ENCODE results near the gene ADIPOR1. TPM values are rescaled to one million over a fixed set of nuclear protein-coding genes. Genes with fewer than 3 reads are reported as not detected.
"Not testable (repeated sequence)": the region's sequence is repeated elsewhere in the genome, so short reads cannot be mapped to it uniquely, and the experiment has no call there.

ADIPOR1 gene
- total RNA-seq, 1 donor from 2014 or later, result 79.2 TPM

- intact Hi-C loops (cut with micrococcal nuclease), result no loop called here
- H3K4me1 Mint-ChIP-seq (ENCODE audit: low read depth), result peaks cover 11% of the 10 kb centered on the region
- peaks cover 53% of the 10 kb centered on the region for H3K36me3 Mint-ChIP-seq (ENCODE audit: low read depth)
- no peak for DNase-seq (ENCODE audit: low spot score)
- no peaks in the 10 kb centered on the region for H3K9me3 Mint-ChIP-seq
- no peak overlapping the region for H3K4me3 Mint-ChIP-seq (ENCODE audit: low read depth)
- H3K27ac Mint-ChIP-seq, result no peak overlapping the region
- no peaks in the 10 kb centered on the region for H3K27me3 Mint-ChIP-seq (ENCODE audit: low read depth)
Measured at GRCh38 chr1:202919615-202920014, 38.5 kb downstream of the ADIPOR1 start.

- Mint-ChIP-seq H3K36me3 (ENCODE audit: low read depth) (peaks cover 75% of the 10 kb centered on the region), H3K4me1 (ENCODE audit: low read depth) (peaks cover 8% of the 10 kb centered on the region), H3K27ac (no peak overlapping the region), H3K4me3 (ENCODE audit: low read depth) (no peak overlapping the region), H3K9me3 (no peaks in the 10 kb centered on the region), H3K27me3 (ENCODE audit: low read depth) (no peaks in the 10 kb centered on the region)
- intact Hi-C loops (cut with micrococcal nuclease), result no loop called here
- no peak for DNase-seq (ENCODE audit: low spot score)
Measured at GRCh38 chr1:202915146-202915545, 43.0 kb downstream of the ADIPOR1 start.

- H3K27me3 Mint-ChIP-seq (ENCODE audit: low read depth); H3K4me1 Mint-ChIP-seq (ENCODE audit: low read depth); intact Hi-C loops (cut with micrococcal nuclease); H3K27ac Mint-ChIP-seq; H3K9me3 Mint-ChIP-seq; H3K4me3 Mint-ChIP-seq (ENCODE audit: low read depth); DNase-seq (ENCODE audit: low spot score): not testable (repeated sequence)
- peaks cover 68% of the 10 kb centered on the region for H3K36me3 Mint-ChIP-seq (ENCODE audit: low read depth)
Measured at GRCh38 chr1:202912476-202912875, 45.6 kb downstream of the ADIPOR1 start.

GRCh38 chr1:202909494-202909893, 48.6 kb downstream of the ADIPOR1 start:
- Mint-ChIP-seq H3K27ac (no peak overlapping the region), H3K27me3 (ENCODE audit: low read depth) (no peaks in the 10 kb centered on the region), H3K4me1 (ENCODE audit: low read depth) (peaks cover 9% of the 10 kb centered on the region), H3K9me3 (no peaks in the 10 kb centered on the region), H3K36me3 (ENCODE audit: low read depth) (peaks cover 61% of the 10 kb centered on the region), H3K4me3 (ENCODE audit: low read depth) (no peak overlapping the region)
- intact Hi-C loops (cut with micrococcal nuclease), result no loop called here
- DNase-seq (ENCODE audit: low spot score), result no peak

- H3K27ac Mint-ChIP-seq, result no peak overlapping the region
Measured at GRCh38 chr1:202908998-202909397, 49.1 kb downstream of the ADIPOR1 start.

GRCh38 chr1:202905331-202905730, 52.8 kb downstream of the ADIPOR1 start:
- intact Hi-C loops (cut with micrococcal nuclease), result no loop called here
- no peak overlapping the region for H3K27ac Mint-ChIP-seq
- no peaks in the 10 kb centered on the region for H3K27me3 Mint-ChIP-seq (ENCODE audit: low read depth)
- no peak overlapping the region for H3K4me3 Mint-ChIP-seq (ENCODE audit: low read depth)
- peaks cover 45% of the 10 kb centered on the region for H3K36me3 Mint-ChIP-seq (ENCODE audit: low read depth)
- DNase-seq (ENCODE audit: low spot score), result no peak
- peaks cover 4% of the 10 kb centered on the region for H3K4me1 Mint-ChIP-seq (ENCODE audit: low read depth)
- H3K9me3 Mint-ChIP-seq, result no peaks in the 10 kb centered on the region

More at GRCh38 chr1:202908998-202909397, 49.1 kb downstream of the ADIPOR1 start:
- Mint-ChIP-seq H3K9me3 (no peaks in the 10 kb centered on the region), H3K4me3 (ENCODE audit: low read depth) (no peak overlapping the region), H3K4me1 (ENCODE audit: low read depth) (peaks cover 11% of the 10 kb centered on the region), H3K27me3 (ENCODE audit: low read depth) (no peaks in the 10 kb centered on the region), H3K36me3 (ENCODE audit: low read depth) (peaks cover 61% of the 10 kb centered on the region)
- DNase-seq (ENCODE audit: low spot score), result no peak
- intact Hi-C loops (cut with micrococcal nuclease), result no loop called here

GRCh38 chr1:202903808-202904207, 54.3 kb downstream of the ADIPOR1 start:
- H3K4me3 Mint-ChIP-seq (ENCODE audit: low read depth); DNase-seq (ENCODE audit: low spot score); H3K27ac Mint-ChIP-seq; H3K4me1 Mint-ChIP-seq (ENCODE audit: low read depth); intact Hi-C loops (cut with micrococcal nuclease); H3K27me3 Mint-ChIP-seq (ENCODE audit: low read depth); H3K9me3 Mint-ChIP-seq: not testable (repeated sequence)
- H3K36me3 Mint-ChIP-seq (ENCODE audit: low read depth), result peaks cover 39% of the 10 kb centered on the region

- Mint-ChIP-seq H3K27ac (no peak overlapping the region), H3K4me1 (ENCODE audit: low read depth) (peaks cover 4% of the 10 kb centered on the region), H3K27me3 (ENCODE audit: low read depth) (no peaks in the 10 kb centered on the region), H3K36me3 (ENCODE audit: low read depth) (peaks cover 44% of the 10 kb centered on the region), H3K4me3 (ENCODE audit: low read depth) (no peak overlapping the region), H3K9me3 (no peaks in the 10 kb centered on the region)
- no peak for DNase-seq (ENCODE audit: low spot score)
- intact Hi-C loops (cut with micrococcal nuclease), result no loop called here
Measured at GRCh38 chr1:202901555-202901954, 56.6 kb downstream of the ADIPOR1 start.

- peaks cover 45% of the 10 kb centered on the region for H3K36me3 Mint-ChIP-seq (ENCODE audit: low read depth)
- no peak overlapping the region for H3K4me3 Mint-ChIP-seq (ENCODE audit: low read depth)
- no peak for DNase-seq (ENCODE audit: low spot score)
- intact Hi-C loops (cut with micrococcal nuclease), result no loop called here
- H3K9me3 Mint-ChIP-seq, result no peaks in the 10 kb centered on the region
- no peak overlapping the region for H3K27ac Mint-ChIP-seq
- H3K4me1 Mint-ChIP-seq (ENCODE audit: low read depth), result peaks cover 14% of the 10 kb centered on the region
- no peaks in the 10 kb centered on the region for H3K27me3 Mint-ChIP-seq (ENCODE audit: low read depth)
Measured at GRCh38 chr1:202892501-202892900, 65.6 kb downstream of the ADIPOR1 start.

Other genes with a start within 250 kb of the ADIPOR1 start
- gene SYT2, start 247.9 kb downstream of the ADIPOR1 start, total RNA-seq, result not detected in 2 replicates
- gene KDM5B, start 149.9 kb downstream of the ADIPOR1 start, total RNA-seq, result 78.7 and 84.6 TPM in 2 replicates
- 1.6 TPM in 2 replicates for gene PCAT6, start 147.4 kb downstream of the ADIPOR1 start, total RNA-seq
- 13.1 and 15.5 TPM in 2 replicates for gene RABIF, start 69.2 kb downstream of the ADIPOR1 start, total RNA-seq
- gene KLHL12, start 31.1 kb downstream of the ADIPOR1 start, total RNA-seq, result 27.7 and 29.2 TPM in 2 replicates
- gene CYB5R1, start 8.9 kb upstream of the ADIPOR1 start, total RNA-seq, result 19.0 and 20.0 TPM in 2 replicates
- gene TMEM183A, start 49.1 kb upstream of the ADIPOR1 start, total RNA-seq, result 74.7 and 75.8 TPM in 2 replicates
- gene PPFIA4, start 68.2 kb upstream of the ADIPOR1 start, total RNA-seq, result 33.4 and 35.1 TPM in 2 replicates
- not detected in 2 replicates for gene MYOG, start 127.7 kb upstream of the ADIPOR1 start, total RNA-seq
- not detected in 2 replicates for gene ADORA1, start 169.4 kb upstream of the ADIPOR1 start, total RNA-seq
- gene MYBPH, start 217.5 kb upstream of the ADIPOR1 start, total RNA-seq, result not detected in 2 replicates
- not detected in 2 replicates for gene CHI3L1, start 228.4 kb upstream of the ADIPOR1 start, total RNA-seq

Measured in activated T-helper 2 cell treated with anti-CD3 and anti-CD28 coated beads, Interferon-gamma antibody, Interleukin-2, Interleukin-4, amounts not matched to agents 10 μg/mL and 5 μg/mL and 100 μg/mL, durations not matched to agents 14 hours and 24 hours and 36 hours (primary cell).